Smooth muscle cell of the pulmonary artery (primary cell): Measurements from ENCODE around the gene GAA. TPM values are rescaled to one million over a fixed set of nuclear protein-coding genes. Genes with fewer than 3 reads are reported as not detected.

ENCODE experiments used
- total RNA-seq: library from RNA; depleted of rRNA; stranded (reverse); fragments of >200 nt; gene quantifications from 2 replicates; pipeline ENCODE4 v1.2.3, GENCODE V29; 2014

The GAA gene
- 48.0 and 96.0 TPM in 2 replicates for total RNA-seq

GRCh38 chr17:80101011-80101945, at the start of gene GAA:
Gene GAA (plus strand): TSS chr17:80101581. CDS start chr17:80104587, 3,006 bp downstream.

GRCh38 chr17:80147035-80147822, 45.8 kb downstream of the GAA start, which contains the start of gene EIF4A3:
Gene EIF4A3 (minus strand): TSS chr17:80147128. CDS start chr17:80146961, 167 bp downstream.

Other genes with a start within 250 kb of the GAA start
- gene TBC1D16, start 65.7 kb upstream of the GAA start, total RNA-seq: 38.5 and 51.9 TPM in 2 replicates
- 1.8 and 1.9 TPM in 2 replicates for gene CCDC40, start 64.9 kb upstream of the GAA start, total RNA-seq
- 72.2 and 80.3 TPM in 2 replicates for gene EIF4A3, start 45.5 kb downstream of the GAA start, total RNA-seq
- gene CARD14, start 68.4 kb downstream of the GAA start, total RNA-seq: 0.03 TPM in 1 of 2 replicates, not detected in the other
- gene SGSH, start 118.8 kb downstream of the GAA start, total RNA-seq: 11.0 and 25.1 TPM in 2 replicates
- 12.4 and 19.0 TPM in 2 replicates for gene SLC26A11, start 118.8 kb downstream of the GAA start, total RNA-seq
- 189 and 228 TPM in 2 replicates for gene RNF213, start 159.3 kb downstream of the GAA start, total RNA-seq